T47D (cell line): ENCODE measurements around the gene BICRA.
A peak's percentile ranks its signal among the peaks of the same experiment; 100 is the strongest.

Experiments used
- DNase-seq, 2 experiments: peaks; one replicate each; pipeline versions ENCODE4 v3.0.0 to v3.0.0-alpha.2; 2011 to 2012; ENCODE audit warnings: low read depth in 1 of 2, low spot score in 1 of 2
- JUND ChIP-seq: IDR thresholded peaks from 2 replicates; pipeline ENCODE4 v1.6.1; 2012; ENCODE audit warnings: low read depth
- in situ Hi-C: cut with HindIII; loops from 2 replicates; pipeline ENCODE4 v1.10.0; 2016; ENCODE audit warnings: low sequenced_read_pairs, low pct_unique_long_range_greater_than_20kb

The BICRA gene

GRCh38 chr19:47644743-47645482 is 36.0 kb downstream of the BICRA start:
- in situ Hi-C loops, result no loop called here

GRCh38 chr19:47646924-47647323 is 38.0 kb downstream of the BICRA start:
- in situ Hi-C loops, result no loop called here
- DNase-seq, result no peak
- TF ChIP-seq JUND, result no peak

More at GRCh38 chr19:47644743-47645482, 36.0 kb downstream of the BICRA start:
- TF ChIP-seq JUND, result no peak
- peak in 1 of 2 experiments; percentile 57 for DNase-seq

- in situ Hi-C loops, result no loop called here
- DNase-seq, result no peak
- TF ChIP-seq JUND, result no peak
These were observed 40.7 kb downstream of the BICRA start for GRCh38 chr19:47649588-47649987.

- in situ Hi-C loops, result no loop called here
- no peak for TF ChIP-seq JUND
These were observed 41.8 kb downstream of the BICRA start for GRCh38 chr19:47650700-47651099.

GRCh38 chr19:47651132-47651531 is 42.2 kb downstream of the BICRA start:
- no peak for DNase-seq
- TF ChIP-seq JUND, result no peak
- in situ Hi-C loops, result no loop called here

More at GRCh38 chr19:47650700-47651099, 41.8 kb downstream of the BICRA start:
- DNase-seq, result no peak

- in situ Hi-C loops, result no loop called here
- no peak for TF ChIP-seq JUND
- no peak for DNase-seq
These were observed 42.8 kb downstream of the BICRA start for GRCh38 chr19:47651691-47652090.

GRCh38 chr19:47652285-47652684 is 43.4 kb downstream of the BICRA start:
- TF ChIP-seq JUND, result no peak
- in situ Hi-C loops, result no loop called here
- peak in 1 of 2 experiments; percentile 20 for DNase-seq

GRCh38 chr19:47653856-47654255 is 44.9 kb downstream of the BICRA start:
- DNase-seq, result no peak
- no peak for TF ChIP-seq JUND
- in situ Hi-C loops, result no loop called here

GRCh38 chr19:47657719-47658118 is 48.8 kb downstream of the BICRA start:
- DNase-seq, result peak in 1 of 2 experiments; percentile 17
- no peak for TF ChIP-seq JUND
- in situ Hi-C loops, result no loop called here

GRCh38 chr19:47658431-47659348 is 49.8 kb downstream of the BICRA start:
- in situ Hi-C loops, result no loop called here
- TF ChIP-seq JUND, result no peak
- DNase-seq, result no peak

GRCh38 chr19:47660435-47660832 is 51.5 kb downstream of the BICRA start:
- no peak for TF ChIP-seq JUND
- in situ Hi-C loops, result no loop called here
- DNase-seq, result no peak

- no peak for TF ChIP-seq JUND
- in situ Hi-C loops, result no loop called here
- no peak for DNase-seq
These were observed 52.2 kb downstream of the BICRA start for GRCh38 chr19:47661161-47661560.

GRCh38 chr19:47661611-47662010 is 52.7 kb downstream of the BICRA start:
- in situ Hi-C loops, result no loop called here
- no peak for TF ChIP-seq JUND
- no peak for DNase-seq
